ENCODE data around the gene CD68. TPM values are rescaled to one million over a fixed set of nuclear protein-coding genes. Genes with fewer than 3 reads are reported as not detected.
"Not testable (repeated sequence)": the region's sequence is repeated elsewhere in the genome, so short reads cannot be mapped to it uniquely, and the experiment has no call there.

CD68 gene
- total RNA-seq, 1 donor from 2014 or later: 1.6 TPM

DNA sequence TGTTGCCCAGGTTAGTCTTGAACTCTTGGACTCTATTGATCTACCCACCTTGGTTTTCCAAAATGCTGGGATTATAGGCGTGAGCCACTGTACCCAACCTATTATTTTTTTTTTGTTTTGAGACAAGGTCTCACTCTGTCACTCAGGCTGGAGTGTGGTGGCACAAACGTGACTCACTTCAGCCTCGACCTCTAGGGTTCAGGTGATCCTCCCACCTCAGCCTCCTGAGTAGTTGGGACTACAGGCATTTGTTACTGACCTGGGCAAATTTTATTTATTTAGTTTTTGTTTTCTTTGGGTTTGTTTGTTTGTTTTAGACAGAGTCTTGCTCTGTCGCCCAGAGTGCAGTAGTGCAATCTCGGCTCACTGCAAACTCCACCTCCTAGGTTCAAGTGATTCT lies 44.2 kb downstream of the CD68 start:
- no peak for DNase-seq (ENCODE audit: low spot score)

GRCh38 chr17:7625749-7626148 lies 46.3 kb downstream of the CD68 start:
- H3K9me3 Mint-ChIP-seq (ENCODE audit: unreplicated experiment); H3K27ac Mint-ChIP-seq (ENCODE audit: unreplicated experiment); DNase-seq (ENCODE audit: low spot score); H3K4me1 Mint-ChIP-seq (ENCODE audit: unreplicated experiment); H3K36me3 Mint-ChIP-seq (ENCODE audit: low read depth, unreplicated experiment): not testable (repeated sequence)
- peaks cover 10% of the 10 kb centered on the region for H3K27me3 Mint-ChIP-seq (ENCODE audit: unreplicated experiment)
- H3K4me3 Mint-ChIP-seq (ENCODE audit: unreplicated experiment): peak overlapping the region; percentile 31

More for the DNA sequence above, 44.2 kb downstream of the CD68 start:
- H3K27me3 Mint-ChIP-seq (ENCODE audit: unreplicated experiment): peaks cover 7% of the 10 kb centered on the region
- no peaks in the 10 kb centered on the region for H3K36me3 Mint-ChIP-seq (ENCODE audit: low read depth, unreplicated experiment)
- no peak overlapping the region for H3K27ac Mint-ChIP-seq (ENCODE audit: unreplicated experiment)
- H3K4me1 Mint-ChIP-seq (ENCODE audit: unreplicated experiment): peaks cover 10% of the 10 kb centered on the region
- no peaks in the 10 kb centered on the region for H3K9me3 Mint-ChIP-seq (ENCODE audit: unreplicated experiment)
- TF ChIP-seq CTCF (IDR thresholded peaks at IDR 0.05; ENCODE audit: unreplicated experiment): no peak
- H3K4me3 Mint-ChIP-seq (ENCODE audit: unreplicated experiment): no peak overlapping the region

- Mint-ChIP-seq H3K27ac (ENCODE audit: unreplicated experiment) (no peak overlapping the region), H3K36me3 (ENCODE audit: low read depth, unreplicated experiment) (no peaks in the 10 kb centered on the region), H3K4me3 (ENCODE audit: unreplicated experiment) (peak overlapping the region; percentile 88), H3K9me3 (ENCODE audit: unreplicated experiment) (no peaks in the 10 kb centered on the region), H3K4me1 (ENCODE audit: unreplicated experiment) (peaks cover 8% of the 10 kb centered on the region), H3K27me3 (ENCODE audit: unreplicated experiment) (peaks cover 10% of the 10 kb centered on the region)
- DNase-seq (ENCODE audit: low spot score): no peak
- TF ChIP-seq CTCF (IDR thresholded peaks at IDR 0.05; ENCODE audit: unreplicated experiment): no peak
Measured at GRCh38 chr17:7626307-7626706, 46.9 kb downstream of the CD68 start.

GRCh38 chr17:7626956-7627249 lies 47.5 kb downstream of the CD68 start:
- Mint-ChIP-seq H3K27me3 (ENCODE audit: unreplicated experiment) (peaks cover 10% of the 10 kb centered on the region), H3K9me3 (ENCODE audit: unreplicated experiment) (no peaks in the 10 kb centered on the region), H3K27ac (ENCODE audit: unreplicated experiment) (peak overlapping the region; percentile 9), H3K4me1 (ENCODE audit: unreplicated experiment) (peaks cover 8% of the 10 kb centered on the region), H3K4me3 (ENCODE audit: unreplicated experiment) (peak overlapping the region; percentile 88), H3K36me3 (ENCODE audit: low read depth, unreplicated experiment) (no peaks in the 10 kb centered on the region)
- no peak for TF ChIP-seq CTCF (IDR thresholded peaks at IDR 0.05; ENCODE audit: unreplicated experiment)
- DNase-seq (ENCODE audit: low spot score): no peak

DNA sequence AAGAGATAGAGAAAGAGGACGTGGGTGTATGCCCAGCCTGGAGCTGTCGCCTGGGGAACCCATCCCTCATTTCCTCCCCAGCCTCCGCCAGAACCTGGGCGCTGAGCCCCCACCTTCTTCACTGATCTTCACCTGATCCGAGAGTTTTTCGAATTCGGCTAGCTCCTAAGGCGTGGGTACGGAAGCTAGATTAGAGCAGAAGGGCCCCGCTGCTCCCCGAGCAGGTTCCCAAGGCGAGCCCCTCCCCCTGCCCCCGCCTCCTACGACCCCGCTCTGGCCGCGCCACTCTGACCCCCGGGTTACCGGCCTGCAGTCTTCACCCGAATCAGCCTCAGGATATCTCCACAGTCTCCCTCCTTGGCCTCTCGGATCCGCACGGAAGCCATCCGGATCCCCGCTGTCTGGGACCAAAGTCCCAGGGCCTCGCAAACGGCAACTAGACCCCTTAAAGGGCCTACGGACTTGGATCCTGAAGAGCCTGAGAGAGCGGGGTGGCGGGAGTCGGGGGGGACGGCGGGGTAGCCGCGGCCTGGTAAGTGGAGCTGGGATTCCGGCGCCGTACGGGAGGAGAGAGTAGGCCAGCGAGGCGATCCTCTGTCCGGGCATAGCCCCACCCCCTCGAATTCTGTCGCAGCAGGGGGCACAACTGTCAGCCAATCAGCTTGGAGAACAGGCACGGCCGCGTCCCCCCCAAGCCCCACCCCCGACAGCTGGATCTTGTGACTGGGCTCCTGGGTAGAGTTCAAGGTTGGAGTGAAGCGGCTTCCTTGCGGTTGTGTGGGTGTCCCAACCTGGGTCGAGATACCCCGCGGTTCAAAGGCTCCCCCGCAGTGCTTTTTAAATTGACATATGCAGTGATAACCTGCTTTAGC lies 48.0 kb downstream of the CD68 start, which contains the start of gene SAT2:
Gene SAT2 (minus strand): TSS at position 572 of the 872 bp plus-strand sequence. CDS start 186 bp downstream, at position 386.
- peaks cover 10% of the 10 kb centered on the region for H3K27me3 Mint-ChIP-seq (ENCODE audit: unreplicated experiment)
- peak within 1 kb of the TSS; percentile 88 for H3K4me3 Mint-ChIP-seq (ENCODE audit: unreplicated experiment)
- DNase-seq (ENCODE audit: low spot score): peak; percentile 91
- no peaks in the 10 kb centered on the region for H3K9me3 Mint-ChIP-seq (ENCODE audit: unreplicated experiment)
- no peaks in the 10 kb centered on the region for H3K36me3 Mint-ChIP-seq (ENCODE audit: low read depth, unreplicated experiment)
- no peak for TF ChIP-seq CTCF (IDR thresholded peaks at IDR 0.05; ENCODE audit: unreplicated experiment)
- H3K27ac Mint-ChIP-seq (ENCODE audit: unreplicated experiment): peak within 1 kb of the TSS; percentile 24
- H3K4me1 Mint-ChIP-seq (ENCODE audit: unreplicated experiment): peaks cover 8% of the 10 kb centered on the region
